ENCODE results near the gene FRYL. TPM values are rescaled to one million over a fixed set of nuclear protein-coding genes. Genes with fewer than 3 reads are reported as not detected.
"Not testable (repeated sequence)": the region's sequence is repeated elsewhere in the genome, so short reads cannot be mapped to it uniquely, and the experiment has no call there.

FRYL gene
- total RNA-seq, 1 donor from 2014 or later, result 30.8 TPM

DNA sequence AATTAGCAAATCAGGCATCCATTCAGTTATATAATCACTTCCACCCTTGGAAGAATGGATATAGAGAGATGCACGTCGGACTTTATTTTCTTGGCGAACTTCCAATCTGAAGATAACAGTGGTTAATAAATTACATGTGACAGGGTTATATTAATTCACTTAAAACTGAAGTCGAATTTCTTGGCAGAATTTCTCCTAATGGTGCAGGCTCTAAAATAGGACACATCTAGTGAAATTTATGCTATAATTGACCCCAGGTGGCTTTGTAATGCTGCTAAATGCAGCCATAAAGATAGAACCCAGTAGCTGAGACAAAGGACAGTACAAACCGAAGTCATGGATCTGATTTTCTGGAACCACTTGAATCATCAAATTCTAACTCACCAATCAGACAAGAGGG, 317.7 kb downstream of the FRYL start:
- Mint-ChIP-seq H3K4me1 (ENCODE audit: low read depth) (peaks cover 1% of the 10 kb centered on the region), H3K4me3 (ENCODE audit: unreplicated experiment) (no peak overlapping the region), H3K27ac (ENCODE audit: unreplicated experiment) (no peak overlapping the region), H3K9me3 (ENCODE audit: low read depth) (peaks cover 12% of the 10 kb centered on the region), H3K36me3 (ENCODE audit: low read depth) (no peaks in the 10 kb centered on the region), H3K27me3 (ENCODE audit: low read depth) (peaks cover 4% of the 10 kb centered on the region)
- DNase-seq (ENCODE audit: low spot score), result no peak
- TF ChIP-seq, protein P1, sequence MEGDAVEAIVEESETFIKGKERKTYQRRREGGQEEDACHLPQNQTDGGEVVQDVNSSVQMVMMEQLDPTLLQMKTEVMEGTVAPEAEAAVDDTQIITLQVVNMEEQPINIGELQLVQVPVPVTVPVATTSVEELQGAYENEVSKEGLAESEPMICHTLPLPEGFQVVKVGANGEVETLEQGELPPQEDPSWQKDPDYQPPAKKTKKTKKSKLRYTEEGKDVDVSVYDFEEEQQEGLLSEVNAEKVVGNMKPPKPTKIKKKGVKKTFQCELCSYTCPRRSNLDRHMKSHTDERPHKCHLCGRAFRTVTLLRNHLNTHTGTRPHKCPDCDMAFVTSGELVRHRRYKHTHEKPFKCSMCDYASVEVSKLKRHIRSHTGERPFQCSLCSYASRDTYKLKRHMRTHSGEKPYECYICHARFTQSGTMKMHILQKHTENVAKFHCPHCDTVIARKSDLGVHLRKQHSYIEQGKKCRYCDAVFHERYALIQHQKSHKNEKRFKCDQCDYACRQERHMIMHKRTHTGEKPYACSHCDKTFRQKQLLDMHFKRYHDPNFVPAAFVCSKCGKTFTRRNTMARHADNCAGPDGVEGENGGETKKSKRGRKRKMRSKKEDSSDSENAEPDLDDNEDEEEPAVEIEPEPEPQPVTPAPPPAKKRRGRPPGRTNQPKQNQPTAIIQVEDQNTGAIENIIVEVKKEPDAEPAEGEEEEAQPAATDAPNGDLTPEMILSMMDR (IDR thresholded peaks at IDR 0.05), result no peak

DNA sequence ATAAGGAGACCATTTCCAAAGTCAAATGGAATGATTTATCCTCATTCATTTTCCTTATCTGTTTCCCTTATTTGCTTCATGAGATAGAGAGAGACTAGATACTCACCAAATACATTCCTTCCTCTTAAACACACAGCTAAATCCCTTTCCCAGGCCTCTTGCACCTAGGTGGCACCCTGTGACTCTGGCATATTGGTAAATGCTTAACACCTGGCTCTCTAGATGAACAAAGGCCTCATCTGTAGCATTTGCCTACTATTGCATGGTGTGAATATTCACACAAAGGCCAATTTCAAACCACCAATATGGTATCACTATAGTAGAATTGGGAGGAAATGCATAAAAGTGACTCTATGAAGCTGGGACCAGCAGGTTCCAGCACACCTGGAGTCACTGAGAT, 319.1 kb downstream of the FRYL start:
- no peaks in the 10 kb centered on the region for H3K4me1 Mint-ChIP-seq (ENCODE audit: low read depth)
- peaks cover 13% of the 10 kb centered on the region for H3K9me3 Mint-ChIP-seq (ENCODE audit: low read depth)
- no peak for DNase-seq (ENCODE audit: low spot score)
- no peak overlapping the region for H3K27ac Mint-ChIP-seq (ENCODE audit: unreplicated experiment)
- TF ChIP-seq, protein P1 (IDR thresholded peaks at IDR 0.05), result no peak
- H3K27me3 Mint-ChIP-seq (ENCODE audit: low read depth), result peaks cover 9% of the 10 kb centered on the region
- no peak overlapping the region for H3K4me3 Mint-ChIP-seq (ENCODE audit: unreplicated experiment)
- no peaks in the 10 kb centered on the region for H3K36me3 Mint-ChIP-seq (ENCODE audit: low read depth)

DNA sequence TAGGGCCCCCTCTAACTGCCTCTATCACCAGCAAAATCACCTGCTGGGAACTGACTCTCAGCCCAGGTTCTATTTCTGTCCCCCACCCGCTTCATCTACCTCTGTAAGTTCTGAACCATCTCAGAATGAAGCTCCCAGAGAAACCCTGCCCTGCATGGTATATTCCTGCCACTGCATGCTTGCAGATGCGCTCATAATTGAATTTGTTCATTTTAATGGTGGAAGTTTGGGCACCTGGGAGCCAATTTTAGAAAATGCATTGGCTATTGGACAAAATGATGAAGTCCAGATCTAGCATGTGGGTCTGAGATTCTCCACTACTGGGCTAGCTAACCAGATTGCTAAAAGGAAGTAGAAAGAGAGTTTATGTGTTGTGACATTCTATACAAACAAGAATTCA, 325.5 kb downstream of the FRYL start:
- Mint-ChIP-seq H3K4me3 (ENCODE audit: unreplicated experiment) (no peak overlapping the region), H3K27me3 (ENCODE audit: low read depth) (peaks cover 8% of the 10 kb centered on the region), H3K9me3 (ENCODE audit: low read depth) (peaks cover 6% of the 10 kb centered on the region), H3K27ac (ENCODE audit: unreplicated experiment) (no peak overlapping the region), H3K36me3 (ENCODE audit: low read depth) (no peaks in the 10 kb centered on the region), H3K4me1 (ENCODE audit: low read depth) (peaks cover 7% of the 10 kb centered on the region)
- TF ChIP-seq, protein P1 (IDR thresholded peaks at IDR 0.05), result no peak
- no peak for DNase-seq (ENCODE audit: low spot score)

DNA sequence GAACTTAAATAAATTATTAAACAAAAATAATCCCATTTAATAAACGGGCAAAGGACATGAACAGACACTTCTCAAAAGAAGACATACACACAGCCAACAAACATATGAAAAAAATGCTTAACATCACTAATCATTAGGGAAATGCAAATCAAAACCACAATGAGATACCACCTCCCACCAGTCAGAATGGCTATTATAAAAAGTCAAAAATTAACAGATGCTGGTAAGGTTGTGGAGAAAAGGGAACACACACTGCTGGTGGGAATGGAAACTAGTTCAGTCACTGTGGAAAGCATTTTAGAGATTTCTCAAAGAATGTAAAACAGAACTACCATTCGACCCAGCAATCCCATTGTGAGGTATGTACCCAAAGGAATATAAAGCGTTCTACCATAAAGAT, 328.4 kb downstream of the FRYL start:
- not testable (repeated sequence) for H3K27me3 Mint-ChIP-seq (ENCODE audit: low read depth)

DNA sequence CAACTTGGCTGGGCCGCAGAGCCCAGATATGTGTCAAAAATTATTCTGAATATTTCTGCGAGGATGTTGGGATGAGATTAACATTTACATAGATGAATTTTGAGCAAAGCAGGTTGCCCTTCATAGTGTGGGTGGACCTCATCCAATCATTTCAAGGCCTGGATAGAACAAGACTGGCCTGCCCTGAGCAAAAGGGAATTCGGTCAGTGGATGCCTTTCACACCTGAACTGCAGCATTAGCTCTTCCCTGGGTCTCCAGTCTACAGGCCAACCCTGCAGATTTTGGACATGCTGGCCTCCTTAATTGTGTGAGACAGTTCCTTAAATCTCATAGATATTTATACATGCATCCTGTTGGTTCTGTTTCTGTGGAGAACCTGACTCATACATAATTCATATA, 329.3 kb downstream of the FRYL start:
- no peak for DNase-seq (ENCODE audit: low spot score)
- Mint-ChIP-seq H3K4me1 (ENCODE audit: low read depth) (peaks cover 7% of the 10 kb centered on the region), H3K27me3 (ENCODE audit: low read depth) (peaks cover 4% of the 10 kb centered on the region), H3K4me3 (ENCODE audit: unreplicated experiment) (no peak overlapping the region), H3K9me3 (ENCODE audit: low read depth) (no peaks in the 10 kb centered on the region), H3K36me3 (ENCODE audit: low read depth) (no peaks in the 10 kb centered on the region), H3K27ac (ENCODE audit: unreplicated experiment) (no peak overlapping the region)
- TF ChIP-seq, protein P1 (IDR thresholded peaks at IDR 0.05), result no peak

More for the DNA sequence above, 328.4 kb downstream of the FRYL start:
- H3K9me3 Mint-ChIP-seq (ENCODE audit: low read depth); H3K4me3 Mint-ChIP-seq (ENCODE audit: unreplicated experiment); H3K27ac Mint-ChIP-seq (ENCODE audit: unreplicated experiment); H3K36me3 Mint-ChIP-seq (ENCODE audit: low read depth); H3K4me1 Mint-ChIP-seq (ENCODE audit: low read depth); DNase-seq (ENCODE audit: low spot score): not testable (repeated sequence)

DNA sequence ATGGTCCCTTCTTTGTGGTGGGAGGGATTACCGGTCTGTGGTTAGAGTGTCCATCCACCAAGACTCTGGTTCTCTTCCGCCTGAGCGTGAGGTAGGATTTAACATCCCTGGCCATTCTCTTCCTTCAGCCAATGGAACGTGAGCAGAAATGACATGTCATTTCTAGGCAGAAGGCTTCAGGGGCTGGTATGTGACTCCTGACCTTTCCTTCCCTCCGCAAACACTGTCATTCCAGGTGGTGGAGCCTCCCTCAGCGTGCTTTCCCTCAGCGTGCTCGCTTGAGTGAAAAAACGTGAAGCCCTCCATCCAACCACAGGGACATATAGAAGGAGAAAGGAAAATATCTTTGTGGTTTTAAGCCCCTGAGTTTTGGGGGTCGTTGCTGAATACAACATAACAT, 330.9 kb downstream of the FRYL start:
- H3K27ac Mint-ChIP-seq (ENCODE audit: unreplicated experiment), result no peak overlapping the region
- H3K27me3 Mint-ChIP-seq (ENCODE audit: low read depth), result peaks cover 3% of the 10 kb centered on the region
- no peak overlapping the region for H3K4me3 Mint-ChIP-seq (ENCODE audit: unreplicated experiment)
- no peak for DNase-seq (ENCODE audit: low spot score)
- no peaks in the 10 kb centered on the region for H3K9me3 Mint-ChIP-seq (ENCODE audit: low read depth)
- TF ChIP-seq, protein P1 (IDR thresholded peaks at IDR 0.05), result no peak
- peaks cover 7% of the 10 kb centered on the region for H3K4me1 Mint-ChIP-seq (ENCODE audit: low read depth)
- no peaks in the 10 kb centered on the region for H3K36me3 Mint-ChIP-seq (ENCODE audit: low read depth)

All from chondrocyte (in vitro differentiated cells).